MM.1S (cell line): ENCODE results near the gene FOXB1.

Experiments used
- DNase-seq: peaks from one replicate; pipeline ENCODE4 v3.0.0-alpha.2; 2015
- H2AFZ ChIP-seq: fragments of 300-600 bp; sonication (generic); 2 replicates; pipeline ENCODE4 v1.6.0; 2016; ENCODE audit warnings: antibody characterized with exemption, low read length
- H3F3A ChIP-seq: fragments of 300-600 bp; sonication (generic); 2 replicates; pipeline ENCODE4 v1.6.1; 2016; ENCODE audit warnings: mild to moderate bottlenecking, antibody characterized with exemption, low read length, moderate library complexity, mixed read lengths; ENCODE audit not compliant: insufficient read depth
- H3K27ac ChIP-seq: fragments of 300-600 bp; sonication (generic); 2 replicates; pipeline ENCODE4 v1.5.1; 2016; ENCODE audit warnings: mild to moderate bottlenecking, low read length
- H3K27me3 ChIP-seq: fragments of 300-600 bp; sonication (generic); replicated peaks from 2 replicates; pipeline ENCODE4 v1.6.0; 2016; ENCODE audit warnings: low read length; ENCODE audit not compliant: insufficient read depth
- H3K36me3 ChIP-seq: fragments of 300-600 bp; sonication (generic); replicated peaks from 2 replicates; pipeline ENCODE4 v1.6.1; 2016; ENCODE audit warnings: mild to moderate bottlenecking, low read length, mixed read lengths; ENCODE audit not compliant: insufficient read depth
- H3K4me1 ChIP-seq: fragments of 300-600 bp; sonication (generic); 2 replicates; pipeline ENCODE4 v1.6.1; 2016; ENCODE audit warnings: low read length, mixed read lengths
- H3K4me2 ChIP-seq: fragments of 300-600 bp; sonication (generic); 2 replicates; pipeline ENCODE4 v1.6.0; 2016; ENCODE audit warnings: low read depth, low read length
- H3K4me3 ChIP-seq: fragments of 300-600 bp; sonication (generic); 2 replicates; pipeline ENCODE4 v1.5.1; 2016; ENCODE audit warnings: low read length, mixed read lengths
- H3K79me2 ChIP-seq: fragments of 300-600 bp; sonication (generic); 2 replicates; pipeline ENCODE4 v1.6.1; 2016; ENCODE audit warnings: mixed run types, low read length, mixed read lengths
- H3K9ac ChIP-seq: fragments of 300-600 bp; sonication (generic); 2 replicates; pipeline ENCODE4 v1.6.1; 2016; ENCODE audit warnings: low read length, mixed read lengths
- H3K9me2 ChIP-seq: fragments of 300-600 bp; sonication (generic); replicated peaks from 2 replicates; pipeline ENCODE4 v1.6.1; 2016; ENCODE audit warnings: mild to moderate bottlenecking, low read length, mixed read lengths; ENCODE audit not compliant: insufficient read depth
- H3K9me3 ChIP-seq: fragments of 300-600 bp; sonication (generic); replicated peaks from 2 replicates; pipeline ENCODE4 v1.6.1; 2016; ENCODE audit warnings: mild to moderate bottlenecking, low read length, mixed read lengths; ENCODE audit not compliant: insufficient read depth
- H4K20me1 ChIP-seq: fragments of 300-600 bp; sonication (generic); 2 replicates; pipeline ENCODE4 v1.6.1; 2016; ENCODE audit warnings: mild to moderate bottlenecking, low read length, moderate library complexity, mixed read lengths; ENCODE audit not compliant: insufficient read depth
- CTCF ChIP-seq: fragments of 300-600 bp; sonication (generic); IDR thresholded peaks from 2 replicates; pipeline ENCODE4 v1.5.1; 2016; ENCODE audit warnings: antibody characterized with exemption, low read length, mixed read lengths
- EZH2 ChIP-seq: fragments of 300-600 bp; sonication (generic); optimal IDR thresholded peaks from 2 replicates; pipeline ENCODE3; 2017; ENCODE audit warnings: low read depth, mild to moderate bottlenecking, antibody characterized with exemption, low read length, mixed read lengths
- EZH2phosphoT487 ChIP-seq: fragments of 300-600 bp; sonication (generic); IDR thresholded peaks from 2 replicates; pipeline ENCODE4 v1.6.1; 2018; ENCODE audit warnings: antibody characterized with exemption, low read length

The FOXB1 gene

GRCh38 chr15:59993950-59994401 is 10.1 kb upstream of the FOXB1 start:
- Histone ChIP-seq H3K4me1 (peaks cover 17% of the 10 kb centered on the region), H4K20me1 (no peaks in the 10 kb centered on the region), H3K27ac (no peak overlapping the region), H3K9ac (no peak overlapping the region), H3K9me3 (no peaks in the 10 kb centered on the region), H3K4me2 (no peak overlapping the region), H3K27me3 (no peaks in the 10 kb centered on the region), H3K36me3 (no peaks in the 10 kb centered on the region), H3K79me2 (no peaks in the 10 kb centered on the region), H3K9me2 (no peaks in the 10 kb centered on the region), H3F3A (peaks cover 13% of the 10 kb centered on the region), H3K4me3 (no peak overlapping the region), H2AFZ (no peak overlapping the region)
- TF ChIP-seq CTCF: no peak
- TF ChIP-seq EZH2: no peak
- no peak for TF ChIP-seq EZH2phosphoT487
- DNase-seq: no peak

GRCh38 chr15:59994526-59994887 is 9.6 kb upstream of the FOXB1 start:
- no peaks in the 10 kb centered on the region for H3K9me2 ChIP-seq
- no peak for TF ChIP-seq EZH2phosphoT487
- no peak for TF ChIP-seq CTCF
- TF ChIP-seq EZH2: no peak
- no peak overlapping the region for H3K9ac ChIP-seq
- no peak overlapping the region for H3K27ac ChIP-seq
- no peak for DNase-seq
- no peaks in the 10 kb centered on the region for H3K36me3 ChIP-seq
- no peaks in the 10 kb centered on the region for H3K79me2 ChIP-seq
- H3K4me3 ChIP-seq: no peak overlapping the region
- H3K9me3 ChIP-seq: no peaks in the 10 kb centered on the region
- H3F3A ChIP-seq: peaks cover 13% of the 10 kb centered on the region
- H3K27me3 ChIP-seq: no peaks in the 10 kb centered on the region
- no peak overlapping the region for H3K4me2 ChIP-seq
- H2AFZ ChIP-seq: no peak overlapping the region
- peaks cover 20% of the 10 kb centered on the region for H3K4me1 ChIP-seq
- no peaks in the 10 kb centered on the region for H4K20me1 ChIP-seq

GRCh38 chr15:59994888-59995557 is 9.1 kb upstream of the FOXB1 start:
- no peak for TF ChIP-seq CTCF
- TF ChIP-seq EZH2: no peak
- no peak for TF ChIP-seq EZH2phosphoT487
- Histone ChIP-seq H3K79me2 (no peaks in the 10 kb centered on the region), H3K27me3 (no peaks in the 10 kb centered on the region)

More at GRCh38 chr15:59994888-59995557, 9.1 kb upstream of the FOXB1 start:
- Histone ChIP-seq H3K4me1 (peaks cover 20% of the 10 kb centered on the region), H3K36me3 (no peaks in the 10 kb centered on the region), H3K9ac (no peak overlapping the region), H3K4me2 (no peak overlapping the region), H2AFZ (no peak overlapping the region), H3K9me3 (no peaks in the 10 kb centered on the region), H3K4me3 (no peak overlapping the region), H3K27ac (no peak overlapping the region), H3K9me2 (no peaks in the 10 kb centered on the region), H4K20me1 (no peaks in the 10 kb centered on the region), H3F3A (peaks cover 13% of the 10 kb centered on the region)
- no peak for DNase-seq
